ENCODE measurements around the gene DUSP12. TPM values are rescaled to one million over a fixed set of nuclear protein-coding genes. Genes with fewer than 3 reads are reported as not detected.
A peak's percentile ranks its signal among the peaks of the same experiment; 100 is the strongest.
"Not testable (repeated sequence)": the region's sequence is repeated elsewhere in the genome, so short reads cannot be mapped to it uniquely, and the experiment has no call there.

Gene DUSP12
- total RNA-seq = 38.8 and 39.5 TPM in 2 replicates

- peak; percentile 78 for DNase-seq (ENCODE audit: low read depth, low spot score)
These were observed at the start of gene DUSP12 for GRCh38 chr1:161749509-161750407. TSS of gene DUSP12 (plus strand) at chr1:161749786. CDS start at chr1:161749802, 16 bp downstream.

- DNase-seq (ENCODE audit: low read depth, low spot score) = no peak
These were observed 47.3 kb upstream of the DUSP12 start for GRCh38 chr1:161702250-161702649.

GRCh38 chr1:161705537-161705936, 44.0 kb upstream of the DUSP12 start:
- DNase-seq (ENCODE audit: low read depth, low spot score) = no peak

- no peak for DNase-seq (ENCODE audit: low read depth, low spot score)
These were observed 43.5 kb upstream of the DUSP12 start for GRCh38 chr1:161706113-161706481.

GRCh38 chr1:161706482-161707347, 42.9 kb upstream of the DUSP12 start, which contains the start of gene FCRLA:
TSS of gene FCRLA (plus strand) at chr1:161707229. CDS start at chr1:161707265, 36 bp downstream.
- no peak for DNase-seq (ENCODE audit: low read depth, low spot score)

GRCh38 chr1:161707503-161707902, 42.1 kb upstream of the DUSP12 start:
- no peak for DNase-seq (ENCODE audit: low read depth, low spot score)

- DNase-seq (ENCODE audit: low read depth, low spot score) = no peak
These were observed 40.2 kb upstream of the DUSP12 start for GRCh38 chr1:161709373-161709772.

GRCh38 chr1:161710560-161710959, 39.0 kb upstream of the DUSP12 start:
- DNase-seq (ENCODE audit: low read depth, low spot score) = no peak

- DNase-seq (ENCODE audit: low read depth, low spot score) = no peak
These were observed 30.8 kb upstream of the DUSP12 start for GRCh38 chr1:161718559-161719324.

- DNase-seq (ENCODE audit: low read depth, low spot score) = no peak
These were observed 30.3 kb upstream of the DUSP12 start for GRCh38 chr1:161719325-161719611.

- no peak for DNase-seq (ENCODE audit: low read depth, low spot score)
These were observed 29.2 kb upstream of the DUSP12 start for GRCh38 chr1:161720422-161720821.

GRCh38 chr1:161720956-161721737, 28.4 kb upstream of the DUSP12 start, which contains the start of gene FCRLB:
TSS of gene FCRLB (plus strand) at chr1:161721544. CDS start at chr1:161722673, 1,129 bp downstream.
- DNase-seq (ENCODE audit: low read depth, low spot score) = no peak

- no peak for DNase-seq (ENCODE audit: low read depth, low spot score)
These were observed 27.7 kb upstream of the DUSP12 start for GRCh38 chr1:161721738-161722343.

- DNase-seq (ENCODE audit: low read depth, low spot score) = no peak
These were observed 27.2 kb upstream of the DUSP12 start for GRCh38 chr1:161722406-161722805.

- DNase-seq (ENCODE audit: low read depth, low spot score) = no peak
These were observed 26.0 kb upstream of the DUSP12 start for GRCh38 chr1:161723459-161724141.

GRCh38 chr1:161725258-161725907, 24.2 kb upstream of the DUSP12 start:
- DNase-seq (ENCODE audit: low read depth, low spot score) = not testable (repeated sequence)

- DNase-seq (ENCODE audit: low read depth, low spot score) = no peak
These were observed 23.6 kb upstream of the DUSP12 start for GRCh38 chr1:161725908-161726472.

GRCh38 chr1:161726473-161727255, 22.9 kb upstream of the DUSP12 start:
- no peak for DNase-seq (ENCODE audit: low read depth, low spot score)

All from pulmonary artery endothelial cell (primary cell).